ENCODE measurements around the gene PACRG. TPM values are rescaled to one million over a fixed set of nuclear protein-coding genes. Genes with fewer than 3 reads are reported as not detected.

The PACRG gene
- total and polyA plus RNA-seq, 2 donors (not counting 3 experiments of a cell fraction or from before 2014, with no cell fraction given) = 0.08 TPM; not detected in 1

DNA sequence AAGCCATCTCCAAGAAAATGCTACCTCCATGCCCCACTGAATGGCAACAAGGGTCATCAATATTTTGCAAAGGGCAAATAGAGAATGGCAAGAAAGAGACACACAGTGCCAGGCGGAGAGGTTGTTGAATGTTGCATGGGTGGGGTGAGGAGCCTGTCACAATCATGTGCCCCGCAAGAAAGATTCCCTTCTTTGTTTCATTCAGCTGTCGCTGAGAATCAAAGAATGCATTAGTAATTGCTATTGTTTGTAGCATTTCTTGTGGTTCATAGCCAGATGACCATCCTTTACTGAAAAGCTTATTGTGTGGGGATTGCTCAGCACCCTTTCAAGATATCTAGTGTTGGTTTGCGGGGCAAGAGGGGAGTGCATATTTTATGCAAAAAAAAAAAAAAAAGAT lies 520.3 kb downstream of the PACRG start:
- no peak overlapping the region for H3K4me2 ChIP-seq (ENCODE audit: insufficient read depth, low read length)
- H3K9me3 ChIP-seq (replicated peaks; ENCODE audit: control insufficient read depth, insufficient read depth, low read length) = no peaks in the 10 kb centered on the region
- no peaks in the 10 kb centered on the region for H3K4me1 ChIP-seq (ENCODE audit: control insufficient read depth, extremely low read depth, insufficient read depth, low read length)
- POLR2A ChIA-PET = no interaction called here
- TF ChIP-seq POLR2AphosphoS5 (IDR thresholded peaks at IDR 0.05; ENCODE audit: insufficient read depth, low read depth, low read length) = no peak
- TF ChIP-seq GATA2 (IDR thresholded peaks at IDR 0.05; ENCODE audit: insufficient read depth, insufficient read length, low read depth, low read length) = no peak
- TF ChIP-seq EZH2 (IDR thresholded peaks at IDR 0.05; ENCODE audit: borderline replicate concordance, low read depth, low read length, severe bottlenecking) = no peak
- TF ChIP-seq, protein P1, sequence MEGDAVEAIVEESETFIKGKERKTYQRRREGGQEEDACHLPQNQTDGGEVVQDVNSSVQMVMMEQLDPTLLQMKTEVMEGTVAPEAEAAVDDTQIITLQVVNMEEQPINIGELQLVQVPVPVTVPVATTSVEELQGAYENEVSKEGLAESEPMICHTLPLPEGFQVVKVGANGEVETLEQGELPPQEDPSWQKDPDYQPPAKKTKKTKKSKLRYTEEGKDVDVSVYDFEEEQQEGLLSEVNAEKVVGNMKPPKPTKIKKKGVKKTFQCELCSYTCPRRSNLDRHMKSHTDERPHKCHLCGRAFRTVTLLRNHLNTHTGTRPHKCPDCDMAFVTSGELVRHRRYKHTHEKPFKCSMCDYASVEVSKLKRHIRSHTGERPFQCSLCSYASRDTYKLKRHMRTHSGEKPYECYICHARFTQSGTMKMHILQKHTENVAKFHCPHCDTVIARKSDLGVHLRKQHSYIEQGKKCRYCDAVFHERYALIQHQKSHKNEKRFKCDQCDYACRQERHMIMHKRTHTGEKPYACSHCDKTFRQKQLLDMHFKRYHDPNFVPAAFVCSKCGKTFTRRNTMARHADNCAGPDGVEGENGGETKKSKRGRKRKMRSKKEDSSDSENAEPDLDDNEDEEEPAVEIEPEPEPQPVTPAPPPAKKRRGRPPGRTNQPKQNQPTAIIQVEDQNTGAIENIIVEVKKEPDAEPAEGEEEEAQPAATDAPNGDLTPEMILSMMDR (IDR thresholded peaks at IDR 0.05; ENCODE audit: extremely low read depth in 1 of 2, insufficient read depth in 1 of 2, low read depth in 1 of 2, low read length in 2 of 2) = no peak
- TF ChIP-seq JUN (IDR thresholded peaks at IDR 0.05; ENCODE audit: borderline replicate concordance, insufficient read depth, insufficient read length, low read depth) = no peak
- TF ChIP-seq MYC (IDR thresholded peaks at IDR 0.05; ENCODE audit: low read depth, low read length) = no peak
- no peak for TF ChIP-seq FOS (IDR thresholded peaks at IDR 0.05; ENCODE audit: borderline replicate concordance, insufficient read depth, low read length)
- TF ChIP-seq POLR2A (IDR thresholded peaks at IDR 0.05; ENCODE audit: low read depth, low read length) = no peak
- TF ChIP-seq, protein P2, sequence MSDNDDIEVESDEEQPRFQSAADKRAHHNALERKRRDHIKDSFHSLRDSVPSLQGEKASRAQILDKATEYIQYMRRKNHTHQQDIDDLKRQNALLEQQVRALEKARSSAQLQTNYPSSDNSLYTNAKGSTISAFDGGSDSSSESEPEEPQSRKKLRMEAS (IDR thresholded peaks at IDR 0.05; ENCODE audit: insufficient read depth, insufficient read length) = no peak
- H3K36me3 ChIP-seq (ENCODE audit: control insufficient read depth in 2 of 2, extremely low read depth in 1 of 2, insufficient read depth in 2 of 2, low read length in 2 of 2) = no peaks in the 10 kb centered on the region
- dilution Hi-C loops (cut with MboI; ENCODE audit: extremely low pct_ligation_motif_present, low sequenced_read_pairs) (no loop called here), intact Hi-C loops (cut with micrococcal nuclease) (no loop called here)
- CTCF ChIA-PET = no interaction called here
- H3K27me3 ChIP-seq (ENCODE audit: control insufficient read depth in 2 of 2, insufficient read depth in 2 of 2, low read length in 2 of 2) = no peaks in the 10 kb centered on the region
- no peak overlapping the region for H3K4me3 ChIP-seq (replicated peaks in 1 of 3; ENCODE audit: insufficient read depth in 1 of 3, low read depth in 1 of 3, low read length in 3 of 3)
- no peaks in the 10 kb centered on the region for H3K9me1 ChIP-seq (replicated peaks; ENCODE audit: control insufficient read depth, extremely low read depth, insufficient read depth, low read length)
- H3K9ac ChIP-seq (replicated peaks; ENCODE audit: extremely low read depth, insufficient read depth, low read length) = no peak overlapping the region
- no peaks in the 10 kb centered on the region for H4K20me1 ChIP-seq (replicated peaks; ENCODE audit: control insufficient read depth, extremely low read depth, insufficient read depth, low read length)
- no peak overlapping the region for H3K27ac ChIP-seq (ENCODE audit: insufficient read depth, low read depth, low read length)
- no TSS peak for BruUV-seq (replicated peaks)
- H2AFZ ChIP-seq (ENCODE audit: low read depth, low read length) = no peak overlapping the region
- FAIRE-seq (no peak), DNase-seq (ENCODE audit: low read depth, low spot score) (no peak)
- H3K79me2 ChIP-seq (ENCODE audit: control insufficient read depth, insufficient read depth, low read length) = no peaks in the 10 kb centered on the region
